Left hindlimb (tissue), 1 donor: ENCODE results near the gene SMS.
"Not testable (repeated sequence)": the region's sequence is repeated elsewhere in the genome, so short reads cannot be mapped to it uniquely, and the experiment has no call there.

Source experiments
- DNase-seq: peaks from one replicate; pipeline ENCODE4 v3.0.0-alpha.2; 2018

Gene SMS

DNA sequence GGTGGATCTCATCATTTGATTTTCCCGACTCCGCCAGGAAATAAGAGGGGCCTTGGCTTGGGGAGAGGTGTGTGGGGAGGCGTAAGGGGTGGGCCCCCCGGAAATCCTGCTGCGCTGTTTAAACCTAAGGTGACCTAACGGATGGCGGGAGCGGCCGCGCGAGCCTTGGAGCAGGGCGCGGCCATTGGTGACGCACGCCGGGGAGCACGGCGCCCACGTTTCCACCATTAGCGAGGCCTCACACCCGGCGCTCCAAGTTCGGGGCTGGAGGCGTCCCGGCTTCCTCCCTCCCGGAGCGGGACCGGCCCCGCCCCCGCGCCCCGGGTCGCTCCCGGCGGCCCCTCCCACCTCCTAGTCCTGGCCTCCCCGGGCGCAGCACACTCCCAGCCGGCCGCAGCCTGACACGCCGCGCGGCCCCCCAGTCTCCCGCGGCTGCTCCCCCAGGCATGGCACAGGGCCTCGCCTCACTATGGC is at the start of gene SMS:
SMS (plus strand) TSS at position 354 of the 474 bp plus-strand sequence; CDS start at position 470, 116 bp downstream.
- DNase-seq = peak; percentile 85

DNA sequence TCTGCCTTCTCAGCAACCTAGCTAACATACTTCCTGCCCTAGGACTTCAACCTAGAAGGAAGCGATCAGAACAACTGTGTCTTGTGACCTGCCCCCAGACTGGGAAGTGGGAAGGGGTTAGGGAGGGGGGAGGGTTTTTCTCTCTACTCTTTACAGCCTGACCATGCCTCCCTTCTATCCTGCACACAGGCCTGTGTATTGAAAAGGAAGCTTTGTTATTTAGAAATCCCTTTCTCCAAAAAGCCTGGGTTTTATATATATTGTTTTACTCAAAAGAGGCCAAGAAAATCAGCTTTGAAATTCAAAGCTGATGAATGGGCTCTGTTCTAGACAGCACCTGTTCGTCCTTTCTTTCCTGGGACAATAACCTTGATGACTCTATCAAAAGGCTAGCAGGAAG is 35.2 kb upstream of the SMS start:
- no peak for DNase-seq

DNA sequence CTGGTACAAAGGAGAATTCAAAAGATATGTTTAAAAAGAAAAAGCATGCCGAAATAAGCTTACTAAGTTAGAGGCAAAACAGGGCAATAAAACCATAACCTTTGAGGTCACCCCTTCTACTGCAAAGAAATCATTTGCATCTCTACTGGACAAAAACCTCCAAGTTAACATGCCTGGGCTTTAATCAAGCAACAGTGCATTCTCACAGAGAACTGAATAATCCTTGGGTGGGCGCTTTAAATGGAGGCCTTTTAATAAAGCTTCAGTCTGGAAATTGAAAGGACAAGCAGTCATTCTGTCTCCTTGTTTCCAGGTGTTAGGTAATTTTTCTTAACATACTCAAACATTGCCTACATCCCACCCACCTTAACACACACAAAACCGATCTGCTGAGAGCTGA is 34.6 kb upstream of the SMS start:
- DNase-seq = no peak

DNA sequence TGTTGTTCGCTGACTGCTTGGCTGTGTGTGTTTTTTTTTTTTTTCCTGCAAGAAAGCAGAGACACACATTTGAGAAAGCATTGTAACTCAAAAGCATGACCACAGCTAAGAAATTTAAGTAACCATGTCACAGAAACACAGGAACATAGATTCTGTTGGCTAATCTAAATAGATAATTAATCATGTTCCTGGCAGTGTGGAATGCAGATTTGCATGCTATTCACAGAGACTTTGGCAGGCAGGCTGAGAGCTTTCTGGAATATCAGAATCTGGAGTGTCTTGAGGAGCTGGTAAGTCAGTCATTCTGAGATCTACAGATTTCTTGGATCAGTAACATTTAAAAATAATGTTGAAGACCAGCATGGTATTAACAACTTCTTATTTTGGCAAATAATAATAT is 33.2 kb upstream of the SMS start:
- DNase-seq = no peak

DNA sequence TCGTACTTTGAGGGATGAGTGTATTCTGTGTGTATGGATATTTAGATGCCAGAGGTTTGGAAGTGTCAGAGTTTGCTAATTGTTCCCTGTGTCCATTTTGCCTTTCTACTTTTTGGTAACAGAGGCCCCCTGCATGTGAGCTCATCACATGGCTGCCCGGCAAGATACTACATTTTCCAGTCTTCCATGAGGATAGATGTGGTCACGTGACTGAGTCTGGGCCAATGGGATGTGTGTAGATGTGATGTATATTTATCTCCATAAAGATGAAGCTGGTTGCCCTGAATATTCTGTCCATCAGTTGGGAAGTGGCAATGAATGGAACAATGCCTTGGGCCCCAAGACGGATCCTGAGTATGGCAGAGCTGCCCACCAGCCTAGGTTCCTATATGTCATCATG is 29.0 kb upstream of the SMS start:
- no peak for DNase-seq

DNA sequence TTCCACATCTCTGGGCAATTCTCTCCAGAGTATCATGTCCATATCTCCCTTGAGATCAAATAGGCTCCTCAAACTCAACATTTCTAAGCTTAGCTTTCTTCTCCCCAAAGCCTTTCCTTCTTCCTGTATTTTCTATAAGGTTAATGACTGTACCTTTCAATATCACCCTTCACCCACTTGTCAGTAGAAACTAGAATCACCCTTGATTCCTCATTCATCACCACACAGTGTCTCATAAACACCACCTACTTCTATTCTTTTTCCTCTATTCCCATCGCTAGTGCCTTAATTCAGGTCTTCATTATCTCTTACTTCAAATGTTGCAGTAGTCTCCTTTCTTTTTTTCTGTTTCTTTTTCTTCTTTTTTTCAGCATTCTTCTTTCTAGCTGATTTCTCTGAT is 28.3 kb upstream of the SMS start:
- no peak for DNase-seq

DNA sequence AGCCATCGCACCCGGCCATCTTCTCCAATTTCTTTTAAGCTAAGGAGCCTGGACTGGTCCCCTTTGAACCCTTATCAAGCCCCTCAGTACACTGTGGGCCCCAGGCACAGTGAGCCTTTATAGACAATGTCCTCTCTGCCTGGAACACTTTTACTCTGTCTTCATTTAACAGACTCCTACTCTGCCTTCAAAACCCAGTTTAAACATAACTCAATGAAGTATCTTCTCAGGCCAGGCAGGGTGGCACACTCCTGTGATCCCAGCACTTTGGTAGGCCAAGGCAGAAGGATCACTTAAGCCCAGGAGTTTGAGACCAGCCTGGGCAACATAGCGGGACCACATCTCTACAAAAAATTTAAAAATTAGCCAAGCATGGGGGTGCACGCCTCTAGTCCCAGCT is 27.5 kb upstream of the SMS start:
- no peak for DNase-seq

DNA sequence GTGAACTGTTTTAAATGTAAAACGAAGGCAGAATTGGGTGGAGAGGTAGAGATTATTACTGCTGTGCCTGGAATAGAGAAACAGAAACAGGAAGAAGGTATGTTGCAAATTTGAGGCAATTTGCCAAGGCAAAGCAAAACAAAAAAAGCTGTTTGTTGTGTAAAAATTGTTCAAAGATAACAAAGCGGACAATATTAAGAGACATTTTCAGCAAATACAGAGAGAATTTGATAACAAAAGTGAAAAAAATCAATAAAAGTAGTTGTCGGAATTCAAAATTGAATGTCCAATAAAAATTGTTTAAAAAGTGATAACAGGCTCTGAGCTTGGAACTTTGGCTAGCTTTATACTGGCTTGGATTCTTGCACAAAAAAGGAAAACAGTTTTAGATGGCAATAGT is 14.4 kb upstream of the SMS start:
- DNase-seq = no peak

DNA sequence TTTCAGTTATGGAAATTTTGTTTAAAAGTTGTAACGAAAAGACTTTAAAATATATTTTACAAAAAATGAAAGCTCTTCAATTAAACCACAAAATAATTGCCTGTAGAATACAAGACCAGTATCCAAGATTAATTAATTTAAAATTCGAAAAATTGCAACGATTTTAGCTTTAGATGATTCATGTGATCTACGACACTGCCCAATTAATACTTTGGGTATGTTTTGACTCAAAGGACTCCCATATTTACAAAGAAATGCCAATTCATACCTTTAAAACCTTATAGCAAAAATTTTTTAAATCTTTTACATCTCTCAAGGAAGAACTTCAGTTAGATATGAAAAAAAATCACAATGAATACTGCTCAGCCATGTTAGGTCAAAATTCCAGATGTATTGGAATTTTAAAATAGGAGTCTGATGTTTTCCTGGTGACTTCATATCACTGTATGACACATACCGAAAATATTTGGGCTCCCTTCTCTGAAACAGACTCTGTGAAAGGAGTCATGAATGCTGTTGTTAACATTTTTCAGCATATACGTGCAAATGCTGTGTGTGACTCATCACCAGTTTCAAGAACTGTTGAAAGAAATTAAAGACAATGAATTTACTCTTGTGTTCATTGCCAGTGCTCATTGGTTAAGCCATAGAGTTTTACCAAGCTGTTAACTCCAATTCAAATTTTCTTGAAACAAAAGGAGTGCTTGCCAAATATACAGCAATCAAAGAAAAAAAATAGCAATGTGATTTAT is 13.8 kb upstream of the SMS start:
- no peak for DNase-seq

DNA sequence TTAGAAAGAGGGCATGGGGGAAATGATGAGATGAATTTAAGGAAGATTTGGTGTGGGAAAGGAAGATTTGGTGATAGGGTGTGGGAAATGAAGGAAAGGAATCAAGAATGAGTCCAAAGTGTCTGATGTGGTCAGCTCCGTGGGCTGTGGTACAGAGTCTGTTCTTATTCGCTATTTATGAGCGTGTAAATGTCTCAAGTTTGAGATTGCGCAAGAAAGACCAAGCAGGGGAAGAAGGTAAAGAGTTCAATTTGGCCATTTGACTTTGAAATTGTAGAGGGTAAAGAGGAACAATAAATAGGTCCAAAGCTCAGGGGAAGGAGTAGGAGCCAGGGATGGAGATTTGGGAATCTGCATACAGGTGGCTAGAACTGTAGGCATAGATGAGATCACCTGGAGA is 11.3 kb upstream of the SMS start:
- DNase-seq = no peak

DNA sequence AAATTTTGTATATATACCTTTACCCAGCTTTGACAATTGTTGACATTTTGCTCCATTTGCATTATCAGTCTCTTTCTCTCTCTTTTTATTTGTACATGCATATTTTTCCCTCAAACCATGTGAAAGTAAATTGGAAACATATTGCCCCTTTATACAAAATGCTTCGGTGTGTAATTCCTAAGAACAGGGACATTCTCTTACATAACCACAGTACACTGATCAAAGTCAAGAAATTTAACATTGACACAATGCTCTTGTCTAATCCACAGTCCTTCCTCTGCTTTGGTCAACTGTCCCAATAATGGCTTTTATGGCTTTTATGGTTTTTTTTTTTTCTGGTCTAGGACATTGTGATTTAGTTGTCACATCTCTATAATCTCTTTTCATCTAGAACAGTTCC is 9.5 kb upstream of the SMS start:
- no peak for DNase-seq

DNA sequence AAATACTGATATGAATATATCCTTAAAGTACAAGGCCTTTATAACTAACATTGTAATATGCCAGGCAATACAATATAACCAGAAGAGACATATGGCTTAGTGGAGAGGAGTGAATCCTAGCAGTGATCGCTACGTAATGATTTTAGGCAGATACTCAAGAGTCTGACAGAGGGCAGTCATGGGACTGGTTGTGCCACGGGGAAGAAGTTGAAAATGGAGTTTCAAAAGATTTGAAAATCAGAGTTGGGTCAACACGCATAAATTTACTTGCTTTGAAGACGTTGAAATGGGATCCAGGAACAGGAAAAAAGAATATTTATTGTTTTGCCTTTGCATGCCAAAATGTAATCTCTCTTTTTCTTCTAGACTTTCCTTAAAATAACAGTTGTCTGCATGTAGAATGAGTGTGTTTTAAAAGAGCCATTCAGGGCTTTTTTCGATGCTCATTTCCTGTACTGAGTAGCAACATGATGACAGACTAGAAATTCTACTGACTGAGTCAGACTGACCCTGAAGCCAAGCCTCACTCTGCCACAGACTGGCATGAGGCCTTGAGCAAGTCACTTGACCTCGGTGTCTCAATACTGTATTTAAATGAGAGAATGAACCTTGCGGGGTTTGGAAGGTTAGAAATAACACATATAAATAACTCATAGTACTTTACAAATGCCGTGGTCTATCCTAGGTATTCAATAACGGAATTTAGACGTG is 8.1 kb upstream of the SMS start:
- DNase-seq = no peak

DNA sequence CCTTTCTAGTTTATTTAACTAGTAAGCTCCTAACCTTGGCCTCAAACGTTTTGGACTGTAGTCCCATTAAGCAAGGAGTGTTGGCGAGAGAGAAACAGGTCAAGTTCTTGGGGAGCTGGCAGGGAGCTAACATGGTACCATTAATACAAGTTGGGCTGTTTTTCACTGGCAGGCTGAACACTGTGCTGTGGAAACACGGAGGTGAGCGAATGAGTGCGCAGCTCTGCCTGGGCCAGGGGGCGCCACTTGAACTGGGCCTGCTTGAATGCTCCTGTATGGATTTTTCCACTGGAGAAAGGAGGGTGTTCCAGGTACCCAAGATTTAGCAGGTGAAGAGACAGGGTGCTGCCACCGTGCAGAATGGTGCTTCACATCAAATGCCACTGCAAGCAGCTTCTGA is 7.4 kb upstream of the SMS start:
- DNase-seq = no peak

DNA sequence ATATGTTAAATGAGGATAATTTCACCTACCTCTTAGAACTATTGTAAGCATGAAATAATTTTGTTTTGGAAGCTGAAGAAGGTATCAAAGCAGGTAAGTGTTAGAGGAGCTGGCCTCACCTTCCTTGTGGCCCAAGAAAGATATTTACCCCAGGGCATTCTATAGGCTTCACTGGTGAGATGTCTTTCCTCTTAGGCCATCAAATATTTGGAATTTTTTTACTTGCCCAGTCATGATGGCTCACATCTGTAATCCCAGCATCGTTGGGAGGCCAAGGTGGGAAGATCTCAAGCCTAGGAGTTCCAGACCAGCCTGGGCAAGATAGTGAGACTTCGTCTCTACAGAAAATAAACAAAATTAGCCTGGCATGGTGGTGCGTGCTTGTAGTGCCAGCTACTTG is 6.1 kb upstream of the SMS start:
- DNase-seq = no peak

DNA sequence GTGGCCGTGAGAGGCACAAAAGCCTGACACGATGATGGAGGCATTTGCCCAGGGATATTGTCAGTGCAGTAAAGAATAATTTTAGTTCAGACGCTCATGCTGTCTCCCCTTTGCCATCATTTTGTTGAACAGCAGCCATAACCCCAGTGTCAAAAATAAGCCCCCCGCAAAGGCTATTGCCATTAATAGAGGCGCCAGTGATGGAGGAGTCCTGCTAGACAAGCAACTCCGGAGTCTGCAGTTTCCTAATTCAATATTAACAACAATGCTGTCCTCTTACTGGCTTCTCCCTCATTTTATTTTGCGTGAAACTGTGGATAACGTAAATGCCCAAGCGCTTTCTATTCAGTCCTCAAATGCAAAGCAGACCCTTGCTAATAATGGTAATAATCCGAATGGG is 603 bp upstream of the SMS start:
- DNase-seq = no peak

DNA sequence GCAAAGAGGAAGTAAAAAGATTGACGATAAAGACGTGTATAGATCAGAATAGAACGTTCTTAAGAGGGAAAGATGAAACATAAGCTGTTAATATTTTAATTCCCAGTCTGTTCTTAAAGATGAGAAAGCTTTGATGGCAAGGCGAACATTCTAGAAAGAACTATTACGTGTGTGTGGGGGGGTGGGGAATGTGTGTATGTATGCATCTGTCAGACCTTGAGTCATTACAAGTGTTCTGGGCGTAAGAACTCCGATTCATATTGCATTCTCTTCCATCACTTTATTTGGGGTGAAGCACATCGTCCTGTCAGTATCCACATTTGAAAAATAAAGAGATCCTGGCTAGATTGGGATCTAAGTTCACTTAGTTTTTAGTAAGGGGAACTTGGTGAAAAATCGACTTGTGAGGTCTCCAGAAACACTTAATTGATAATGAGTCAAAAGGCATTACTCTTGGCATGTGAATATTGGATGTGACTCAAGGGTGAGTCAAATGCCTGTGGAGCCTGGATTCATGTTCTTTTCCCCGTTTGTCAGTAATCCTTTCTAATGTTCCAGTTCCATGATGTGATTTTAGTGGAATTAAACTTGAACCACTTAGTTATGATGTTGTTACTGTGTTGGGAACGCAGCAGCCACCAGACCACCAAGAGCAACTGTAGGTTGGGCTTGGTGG is 3.1 kb downstream of the SMS start:
- no peak for DNase-seq

DNA sequence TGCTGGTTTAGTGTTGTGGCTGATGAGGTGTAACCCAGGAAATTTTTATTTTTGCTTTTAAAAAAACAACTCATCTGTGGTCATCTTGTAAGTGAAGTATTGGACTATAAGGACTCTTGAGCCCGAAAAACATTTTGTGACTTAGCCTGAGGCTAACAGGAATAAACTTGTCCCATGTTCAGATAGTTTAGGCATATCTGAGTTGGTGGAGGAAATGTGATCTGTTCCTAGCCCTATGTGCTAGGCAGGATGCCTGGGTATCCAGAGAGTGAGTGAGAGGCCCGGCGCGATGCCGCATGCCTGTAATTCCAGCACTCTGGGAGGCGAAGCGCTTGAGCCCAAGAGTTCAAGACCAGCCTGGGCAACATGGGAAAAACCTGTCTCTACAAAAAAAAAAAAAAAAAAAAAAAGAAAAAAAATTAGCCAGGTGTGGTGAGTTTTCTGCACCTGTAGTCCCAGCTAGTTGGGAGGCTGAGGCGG is 3.7 kb downstream of the SMS start:
- DNase-seq = no peak

DNA sequence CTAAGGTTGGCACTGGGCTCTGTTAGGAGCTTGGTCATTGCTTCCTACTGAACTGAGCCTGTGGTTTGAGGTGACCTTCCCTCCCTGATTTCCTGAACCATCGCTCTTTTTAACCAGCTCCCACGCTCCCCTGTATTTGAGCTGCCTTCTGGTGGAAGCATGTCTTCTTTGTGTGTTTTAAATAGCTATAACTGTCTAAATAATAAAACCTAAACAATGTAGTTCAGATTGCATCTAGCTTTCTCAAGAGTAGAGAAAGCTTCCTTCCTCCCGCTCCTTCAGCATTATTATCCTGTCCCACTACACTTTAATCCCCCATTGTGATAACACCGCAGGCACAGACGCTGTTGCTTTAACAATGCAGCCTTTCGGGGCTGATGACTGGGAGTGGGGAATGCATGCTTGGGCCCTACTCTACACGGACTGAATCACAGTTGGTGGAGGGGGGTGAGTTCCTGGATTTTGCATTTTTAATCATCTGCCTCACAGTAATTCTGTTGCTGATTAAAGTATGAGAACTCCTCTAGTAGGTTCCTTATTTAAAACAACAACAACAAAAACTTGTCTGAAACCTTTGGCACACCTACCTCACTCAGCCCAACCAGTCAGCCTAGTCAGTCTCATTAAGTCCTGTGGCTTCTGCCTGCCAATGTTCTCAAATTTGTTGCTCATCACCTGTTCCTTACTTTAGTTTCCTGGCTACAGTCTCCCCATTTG is 6.6 kb downstream of the SMS start:
- DNase-seq = no peak

DNA sequence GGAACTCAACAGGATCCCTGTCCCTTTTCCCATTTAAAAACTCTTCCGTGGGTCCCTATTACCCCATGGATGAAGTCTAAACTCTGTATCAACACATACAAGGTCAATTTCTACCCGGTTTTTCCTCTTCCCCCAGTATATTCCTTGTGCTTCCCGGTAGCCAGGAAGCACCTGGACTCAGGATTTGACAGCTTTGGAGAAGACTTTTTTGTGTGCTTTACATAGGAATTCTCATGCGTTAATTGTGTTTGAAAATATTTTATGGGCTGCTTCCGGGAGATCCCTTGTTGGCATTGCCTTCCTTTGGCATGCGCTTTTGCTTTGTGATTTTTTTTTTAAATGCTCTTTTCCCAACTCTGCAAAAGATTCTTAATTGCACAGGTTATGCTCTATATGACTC is 7.2 kb downstream of the SMS start:
- DNase-seq = no peak

DNA sequence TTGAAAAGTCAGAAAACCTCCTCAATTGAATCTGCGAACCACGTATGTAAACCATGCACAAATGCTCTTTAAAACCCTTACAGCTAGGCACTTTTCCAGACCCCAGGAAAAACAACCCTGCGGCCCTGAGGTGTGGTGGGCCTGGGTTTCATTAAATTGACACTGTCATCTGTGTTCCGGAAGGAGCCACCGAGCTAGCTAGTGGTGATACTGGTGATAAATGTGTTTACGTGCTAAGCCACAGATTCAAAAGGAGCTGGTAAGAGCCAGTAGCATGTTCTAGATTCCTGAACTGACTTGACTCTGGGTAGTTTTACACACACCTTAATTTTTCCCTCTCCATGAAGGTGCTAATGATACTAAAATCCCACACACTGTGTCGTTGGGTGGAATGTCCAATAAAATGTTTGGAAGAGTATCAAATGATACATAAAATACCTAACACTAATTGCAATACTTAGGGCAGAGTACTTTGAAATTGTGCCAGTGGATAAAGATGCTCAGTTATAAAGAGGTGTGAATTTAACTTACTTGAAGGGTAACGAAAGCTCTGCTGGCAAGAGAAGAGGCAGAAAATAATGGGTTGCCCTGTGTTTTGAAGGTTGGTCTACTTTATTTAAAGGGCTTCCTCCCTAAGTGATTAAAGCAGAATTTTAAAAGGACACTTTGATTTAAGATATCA is 8.5 kb downstream of the SMS start:
- DNase-seq = no peak

DNA sequence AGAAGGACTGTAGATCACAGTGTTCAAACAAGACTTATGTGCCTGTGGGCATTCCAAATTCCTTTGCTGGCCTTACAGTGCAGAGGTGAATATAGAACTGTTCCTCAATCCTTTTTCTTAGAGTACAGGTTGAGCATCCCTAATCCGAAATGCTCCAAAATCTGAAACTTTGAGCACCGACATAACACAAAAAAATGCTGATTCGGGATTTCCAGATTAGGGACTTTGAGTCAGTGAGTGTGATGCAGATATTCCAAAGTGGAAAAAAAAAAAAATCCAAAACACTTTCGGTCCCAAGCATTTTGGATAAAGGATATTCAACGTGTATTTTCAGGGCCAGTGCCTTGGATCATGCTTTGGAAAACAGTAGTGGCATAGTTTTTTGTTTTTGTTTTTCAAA is 9.2 kb downstream of the SMS start:
- no peak for DNase-seq

DNA sequence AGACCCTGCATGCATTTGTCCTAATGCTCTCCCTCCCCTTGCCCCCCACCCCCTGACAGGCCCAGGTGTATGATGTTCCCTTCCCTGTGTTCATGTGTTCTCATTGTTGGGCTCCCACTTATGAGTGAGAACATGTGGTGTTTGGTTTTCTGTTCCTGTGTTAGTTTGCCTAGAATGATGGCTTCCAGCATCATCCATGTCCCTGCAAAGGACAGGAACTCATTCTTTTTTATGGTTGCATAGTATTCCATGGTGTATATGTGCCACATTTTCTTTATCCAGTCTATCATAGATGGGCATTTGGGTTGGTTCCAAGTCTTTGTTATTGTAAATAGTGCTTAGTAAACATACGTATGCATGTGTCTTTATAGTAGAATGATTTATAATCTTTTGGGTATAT is 10.0 kb downstream of the SMS start:
- not testable (repeated sequence) for DNase-seq

DNA sequence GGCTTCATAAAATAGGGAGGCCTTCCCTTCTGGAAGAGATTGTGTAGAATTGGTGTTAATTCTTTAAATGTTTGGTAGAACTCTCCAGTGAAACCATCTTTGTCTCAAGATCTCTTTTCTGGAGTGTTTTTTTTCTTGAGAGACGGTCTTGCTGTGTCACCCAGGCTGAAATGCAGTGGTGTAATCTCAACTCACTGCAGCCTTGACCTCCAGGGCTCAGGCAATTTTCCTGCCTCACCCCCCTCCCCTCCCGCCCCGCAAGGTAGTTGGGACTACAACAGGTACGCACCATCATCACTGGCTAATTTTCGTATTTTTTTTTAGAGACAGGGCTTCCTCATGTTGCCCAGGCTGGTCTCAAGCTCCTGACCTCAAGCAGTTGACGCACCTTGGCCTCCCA is 12.1 kb downstream of the SMS start:
- no peak for DNase-seq
